PFSK-1 (cell line): ENCODE results near the gene ZFAND3.

Source experiments
- SIN3A ChIP-seq: IDR thresholded peaks from 2 replicates; pipeline ENCODE4 v1.6.1; 2012; ENCODE audit warnings: mild to moderate bottlenecking, low read length, moderate library complexity, borderline replicate concordance; ENCODE audit not compliant: insufficient read depth
- TAF1 ChIP-seq: IDR thresholded peaks from 2 replicates; pipeline ENCODE4 v1.6.1; 2012; ENCODE audit warnings: low read length, control low read depth, borderline replicate concordance; ENCODE audit not compliant: insufficient read depth

DNA sequence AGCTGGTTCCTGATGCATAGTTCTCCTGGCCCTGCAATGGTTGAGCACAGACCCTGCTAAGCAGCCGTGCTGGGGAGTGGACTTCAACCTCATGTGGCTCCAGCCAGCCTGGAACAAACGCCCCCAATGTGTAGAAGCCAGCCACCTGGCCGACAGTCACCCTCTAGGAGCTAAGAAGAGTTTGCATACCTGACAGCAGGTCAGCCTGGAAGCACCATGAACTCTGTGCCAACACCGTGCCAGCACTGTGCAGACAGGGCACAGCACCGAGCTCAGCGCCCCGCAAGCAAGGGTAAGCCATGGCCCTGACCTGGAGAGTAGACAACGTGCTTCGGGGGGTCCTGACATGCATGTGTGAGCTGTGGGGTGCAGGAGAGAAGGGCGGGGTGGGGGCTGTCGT lies 356.3 kb downstream of the ZFAND3 start:
- TF ChIP-seq SIN3A: no peak
- no peak for TF ChIP-seq TAF1
